GM19455 (cell line): ENCODE data around the gene ACTR6.
"Not testable (repeated sequence)": the region's sequence is repeated elsewhere in the genome, so short reads cannot be mapped to it uniquely, and the experiment has no call there.

Source experiments
- ATAC-seq: cut with Tn5 transposase; IDR thresholded peaks from one replicate; pipeline ENCODE4 v1.9.1; 2021; ENCODE audit not compliant: unreplicated experiment

ACTR6 gene

GRCh38 chr12:100200463-100201181 lies at the start of gene ACTR6:
Gene ACTR6, plus strand, starts transcription at chr12:100200815. Its CDS starts 37 bp downstream, at chr12:100200852.
- peak; percentile 90 for ATAC-seq

GRCh38 chr12:100151769-100152168 lies 48.8 kb upstream of the ACTR6 start:
- ATAC-seq, result no peak

- ATAC-seq, result no peak
Measured at GRCh38 chr12:100153131-100153530, 47.5 kb upstream of the ACTR6 start.

GRCh38 chr12:100154474-100155247 lies 46.0 kb upstream of the ACTR6 start:
- peak; percentile 83 for ATAC-seq

GRCh38 chr12:100156731-100157426 lies 43.7 kb upstream of the ACTR6 start:
- ATAC-seq, result no peak

- ATAC-seq, result no peak
Measured at GRCh38 chr12:100157427-100157821, 43.2 kb upstream of the ACTR6 start.

- no peak for ATAC-seq
Measured at GRCh38 chr12:100158535-100158934, 42.1 kb upstream of the ACTR6 start.

- ATAC-seq, result no peak
Measured at GRCh38 chr12:100159391-100160104, 41.1 kb upstream of the ACTR6 start.

- ATAC-seq, result peak; percentile 99
Measured at GRCh38 chr12:100163416-100164152, 37.0 kb upstream of the ACTR6 start.

GRCh38 chr12:100164153-100164704 lies 36.4 kb upstream of the ACTR6 start:
- ATAC-seq, result peak; percentile 9

GRCh38 chr12:100165356-100165755 lies 35.3 kb upstream of the ACTR6 start:
- no peak for ATAC-seq

GRCh38 chr12:100166232-100166631 lies 34.4 kb upstream of the ACTR6 start:
- ATAC-seq, result no peak

GRCh38 chr12:100168562-100168961 lies 32.1 kb upstream of the ACTR6 start:
- no peak for ATAC-seq

GRCh38 chr12:100169345-100169744 lies 31.3 kb upstream of the ACTR6 start:
- no peak for ATAC-seq

GRCh38 chr12:100170313-100170858 lies 30.2 kb upstream of the ACTR6 start:
- no peak for ATAC-seq

- no peak for ATAC-seq
Measured at GRCh38 chr12:100171248-100171647, 29.4 kb upstream of the ACTR6 start.

- no peak for ATAC-seq
Measured at GRCh38 chr12:100173111-100173510, 27.5 kb upstream of the ACTR6 start.

GRCh38 chr12:100174495-100174894 lies 26.1 kb upstream of the ACTR6 start:
- no peak for ATAC-seq

GRCh38 chr12:100176493-100176892 lies 24.1 kb upstream of the ACTR6 start:
- ATAC-seq, result not testable (repeated sequence)

GRCh38 chr12:100179252-100179651 lies 21.4 kb upstream of the ACTR6 start:
- no peak for ATAC-seq
